ENCODE measurements around the gene CNTRL. TPM values are rescaled to one million over a fixed set of nuclear protein-coding genes. Genes with fewer than 3 reads are reported as not detected.
A peak's percentile ranks its signal among the peaks of the same experiment; 100 is the strongest.
"Not testable (repeated sequence)": the region's sequence is repeated elsewhere in the genome, so short reads cannot be mapped to it uniquely, and the experiment has no call there.

CNTRL gene, protein sequence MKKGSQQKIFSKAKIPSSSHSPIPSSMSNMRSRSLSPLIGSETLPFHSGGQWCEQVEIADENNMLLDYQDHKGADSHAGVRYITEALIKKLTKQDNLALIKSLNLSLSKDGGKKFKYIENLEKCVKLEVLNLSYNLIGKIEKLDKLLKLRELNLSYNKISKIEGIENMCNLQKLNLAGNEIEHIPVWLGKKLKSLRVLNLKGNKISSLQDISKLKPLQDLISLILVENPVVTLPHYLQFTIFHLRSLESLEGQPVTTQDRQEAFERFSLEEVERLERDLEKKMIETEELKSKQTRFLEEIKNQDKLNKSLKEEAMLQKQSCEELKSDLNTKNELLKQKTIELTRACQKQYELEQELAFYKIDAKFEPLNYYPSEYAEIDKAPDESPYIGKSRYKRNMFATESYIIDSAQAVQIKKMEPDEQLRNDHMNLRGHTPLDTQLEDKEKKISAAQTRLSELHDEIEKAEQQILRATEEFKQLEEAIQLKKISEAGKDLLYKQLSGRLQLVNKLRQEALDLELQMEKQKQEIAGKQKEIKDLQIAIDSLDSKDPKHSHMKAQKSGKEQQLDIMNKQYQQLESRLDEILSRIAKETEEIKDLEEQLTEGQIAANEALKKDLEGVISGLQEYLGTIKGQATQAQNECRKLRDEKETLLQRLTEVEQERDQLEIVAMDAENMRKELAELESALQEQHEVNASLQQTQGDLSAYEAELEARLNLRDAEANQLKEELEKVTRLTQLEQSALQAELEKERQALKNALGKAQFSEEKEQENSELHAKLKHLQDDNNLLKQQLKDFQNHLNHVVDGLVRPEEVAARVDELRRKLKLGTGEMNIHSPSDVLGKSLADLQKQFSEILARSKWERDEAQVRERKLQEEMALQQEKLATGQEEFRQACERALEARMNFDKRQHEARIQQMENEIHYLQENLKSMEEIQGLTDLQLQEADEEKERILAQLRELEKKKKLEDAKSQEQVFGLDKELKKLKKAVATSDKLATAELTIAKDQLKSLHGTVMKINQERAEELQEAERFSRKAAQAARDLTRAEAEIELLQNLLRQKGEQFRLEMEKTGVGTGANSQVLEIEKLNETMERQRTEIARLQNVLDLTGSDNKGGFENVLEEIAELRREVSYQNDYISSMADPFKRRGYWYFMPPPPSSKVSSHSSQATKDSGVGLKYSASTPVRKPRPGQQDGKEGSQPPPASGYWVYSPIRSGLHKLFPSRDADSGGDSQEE (N-terminal part only)
- total RNA-seq (2014; rRNA removed; shearing (Covaris generic)), result 32.8 and 40.6 TPM in 2 replicates

DNA sequence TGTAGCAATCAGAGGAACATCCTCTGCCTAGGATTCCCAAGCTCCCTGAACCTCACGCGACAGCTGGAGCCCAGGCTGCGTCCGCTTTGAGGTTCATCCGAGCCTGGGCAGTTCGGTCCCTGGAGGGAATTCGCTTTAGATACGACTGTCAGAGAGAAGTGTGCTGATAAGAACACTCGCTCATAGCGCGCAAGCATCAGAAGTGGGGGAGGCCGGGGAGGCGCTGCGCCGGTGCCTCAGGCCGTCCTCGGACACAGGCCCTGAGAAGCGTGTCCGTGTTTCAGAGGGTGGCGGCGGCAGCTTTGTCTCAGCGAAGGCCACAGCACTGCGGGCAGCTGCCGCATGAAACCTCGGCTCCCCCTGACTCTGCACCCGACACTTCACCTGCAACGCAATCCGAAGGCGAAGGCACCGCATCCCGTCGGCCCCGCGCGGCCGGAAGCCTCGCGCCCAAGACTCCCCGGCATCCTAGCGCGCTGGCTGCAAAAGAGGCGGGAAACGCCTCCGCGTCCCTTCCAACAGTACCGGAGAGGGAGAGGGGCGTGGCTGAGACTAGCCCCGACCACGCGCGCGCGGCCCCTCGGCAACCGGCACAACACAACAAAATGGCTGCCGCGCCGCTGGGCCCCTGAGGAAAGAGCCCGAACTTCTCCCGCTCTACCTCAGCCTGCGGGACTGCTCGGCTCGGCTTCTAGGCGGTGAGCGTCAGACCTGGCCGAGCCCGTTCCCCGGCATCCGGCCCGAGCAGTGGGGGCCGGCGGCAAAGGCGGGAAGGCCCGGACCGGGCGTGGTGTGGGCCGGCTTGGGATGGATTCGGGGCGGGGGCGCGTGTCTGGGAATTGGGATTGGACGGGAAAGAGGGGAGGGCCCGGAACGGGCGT, at the start of gene CNTRL:
Gene CNTRL, plus strand, starts transcription at position 586 of the 881 bp plus-strand sequence. CDS start 13,372 bp downstream, outside the sequence.
- peak within 1 kb of the TSS; percentile 95 for H3K4me3 ChIP-seq
- peak; percentile 97 for DNase-seq

DNA sequence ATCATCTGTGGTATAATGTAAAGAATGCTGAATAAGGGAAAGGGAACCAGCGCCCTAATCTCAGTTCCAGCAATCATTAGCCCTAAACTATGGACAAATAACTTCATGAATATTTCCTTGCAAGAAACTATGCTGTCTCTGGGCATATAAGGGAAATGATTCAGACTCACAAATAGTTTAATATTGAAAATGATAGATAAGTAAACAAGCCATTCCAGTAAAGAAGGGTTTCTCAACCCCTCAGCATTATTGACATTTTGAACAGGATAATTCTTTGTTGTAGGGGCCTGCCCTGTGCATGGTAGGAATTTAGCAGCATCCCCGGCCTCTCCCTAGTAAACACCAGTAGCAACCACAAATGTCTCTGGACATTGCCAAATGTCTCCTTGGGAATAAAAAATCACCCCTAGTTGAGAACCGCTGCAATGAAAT, 48.5 kb upstream of the CNTRL start:
- no peaks in the 10 kb centered on the region for H3K4me1 ChIP-seq
- H3K9me3 ChIP-seq (replicated peaks), result no peaks in the 10 kb centered on the region
- no peaks in the 10 kb centered on the region for H3K36me3 ChIP-seq
- H3K4me3 ChIP-seq, result no peak overlapping the region
- H3K27ac ChIP-seq, result no peak overlapping the region
- no peaks in the 10 kb centered on the region for H3K27me3 ChIP-seq
- no peak for DNase-seq

More for the DNA sequence above, at the start of gene CNTRL:
- Histone ChIP-seq H3K9me3 (replicated peaks) (no peaks in the 10 kb centered on the region), H3K27ac (peak within 1 kb of the TSS; percentile 98), H3K27me3 (no peaks in the 10 kb centered on the region), H3K4me1 (peaks cover 4% of the 10 kb centered on the region), H3K36me3 (no peaks in the 10 kb centered on the region)

DNA sequence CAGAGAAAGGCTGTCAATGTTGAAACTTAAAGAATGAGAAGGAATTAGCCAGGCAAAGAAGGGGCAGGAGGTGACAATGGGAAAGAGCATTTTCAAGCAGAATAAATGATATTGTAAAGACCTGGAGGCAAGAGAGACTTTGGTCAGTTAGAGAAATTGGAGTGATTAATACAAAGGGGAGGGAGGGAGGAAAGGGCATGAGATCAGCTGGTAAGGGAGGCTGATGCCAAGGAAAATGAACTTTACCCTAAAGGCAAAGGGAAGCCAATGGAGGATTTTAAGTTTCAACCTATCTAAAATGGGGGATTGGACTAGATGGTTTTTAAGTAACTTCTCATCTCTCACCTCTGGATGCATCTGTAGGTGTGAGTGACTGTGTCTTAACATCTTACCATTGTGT, 48.0 kb upstream of the CNTRL start:
- Histone ChIP-seq H3K9me3 (replicated peaks) (no peaks in the 10 kb centered on the region), H3K36me3 (no peaks in the 10 kb centered on the region), H3K27me3 (no peaks in the 10 kb centered on the region), H3K4me3 (no peak overlapping the region), H3K27ac (no peak overlapping the region), H3K4me1 (no peaks in the 10 kb centered on the region)
- DNase-seq, result no peak

DNA sequence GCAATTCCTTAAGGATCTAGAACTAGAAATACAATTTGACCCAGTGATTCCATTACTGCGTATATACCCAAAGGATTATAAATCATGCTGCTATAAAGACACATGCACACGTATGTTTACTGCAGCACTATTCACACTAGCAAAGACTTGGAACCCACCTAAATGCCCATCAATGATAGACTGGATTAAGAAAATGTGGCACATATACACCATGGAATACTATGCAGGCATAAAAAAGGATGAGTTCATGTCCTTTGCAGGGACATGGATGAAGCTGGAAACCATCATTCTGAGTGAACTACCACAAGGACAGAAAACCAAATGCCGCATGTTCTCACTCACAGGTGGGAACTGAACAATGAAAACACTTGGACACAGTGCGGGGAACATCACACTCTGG, 46.5 kb upstream of the CNTRL start:
- not testable (repeated sequence) for H3K9me3 ChIP-seq (replicated peaks); H3K27me3 ChIP-seq; H3K4me3 ChIP-seq; DNase-seq; H3K27ac ChIP-seq; H3K36me3 ChIP-seq; H3K4me1 ChIP-seq

DNA sequence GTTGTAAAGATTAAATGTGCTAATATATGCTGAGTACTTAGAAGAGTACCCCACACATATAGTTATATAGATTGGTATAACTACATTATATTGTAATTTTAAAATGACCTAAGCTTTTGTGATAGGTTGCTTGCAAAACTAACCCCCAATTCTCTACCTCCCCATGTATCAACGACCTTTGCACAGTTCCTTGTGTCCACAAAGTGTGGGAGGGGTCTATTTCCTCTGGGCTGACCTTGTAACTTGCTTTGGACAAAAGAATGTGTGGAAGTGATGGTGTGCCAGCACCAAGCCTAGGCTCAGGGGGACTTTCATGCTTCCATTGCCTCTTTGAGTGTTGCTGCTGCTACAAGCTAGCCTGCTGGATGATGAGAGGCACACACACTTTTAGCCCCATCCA, 45.3 kb upstream of the CNTRL start:
- no peak for DNase-seq
- Histone ChIP-seq H3K4me3 (no peak overlapping the region), H3K27me3 (no peaks in the 10 kb centered on the region), H3K36me3 (no peaks in the 10 kb centered on the region), H3K9me3 (replicated peaks) (no peaks in the 10 kb centered on the region), H3K4me1 (no peaks in the 10 kb centered on the region), H3K27ac (no peak overlapping the region)

DNA sequence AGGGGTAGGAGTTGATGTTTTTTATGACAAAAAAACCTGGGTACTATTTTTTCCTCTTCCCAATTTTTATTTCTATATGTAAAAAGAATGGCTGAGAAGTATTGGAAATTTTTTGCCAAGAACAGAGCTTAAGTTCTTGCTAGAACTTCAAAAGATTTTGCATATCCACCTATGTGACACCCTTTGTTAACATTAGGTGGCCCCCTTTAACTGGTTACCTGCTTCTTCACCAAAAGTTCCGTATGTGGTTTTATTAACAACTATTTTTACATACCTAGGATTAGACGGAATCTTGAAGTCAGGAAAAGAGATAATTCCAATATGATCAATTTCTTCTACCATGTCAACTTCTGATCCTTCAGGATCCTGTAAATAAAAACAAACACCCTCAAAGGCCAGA, 40.2 kb upstream of the CNTRL start:
- H3K4me1 ChIP-seq, result peaks cover 13% of the 10 kb centered on the region
- no peak overlapping the region for H3K4me3 ChIP-seq
- H3K27ac ChIP-seq, result no peak overlapping the region
- H3K27me3 ChIP-seq, result no peaks in the 10 kb centered on the region
- H3K36me3 ChIP-seq, result no peaks in the 10 kb centered on the region
- H3K9me3 ChIP-seq (replicated peaks), result no peaks in the 10 kb centered on the region
- DNase-seq, result no peak

DNA sequence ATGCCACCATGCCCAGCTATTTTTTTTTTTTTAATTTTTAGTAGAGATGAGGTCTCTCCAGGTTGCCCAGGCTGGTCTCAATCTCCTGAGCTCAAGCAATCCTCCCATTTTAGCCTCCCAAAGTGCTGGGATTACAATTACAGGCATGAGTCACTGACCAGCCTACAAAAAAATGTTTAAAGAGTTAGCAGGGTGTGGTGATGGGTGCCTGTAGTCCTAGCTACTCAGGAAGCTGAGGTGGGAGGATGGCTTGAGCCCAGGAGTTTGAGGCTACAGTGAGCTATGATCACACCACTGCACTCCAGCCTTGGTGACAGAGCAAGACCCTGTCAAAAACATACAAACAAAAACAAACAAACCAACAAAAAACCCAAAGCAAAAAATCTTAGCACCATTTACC, 39.0 kb upstream of the CNTRL start:
- not testable (repeated sequence) for H3K9me3 ChIP-seq (replicated peaks); H3K27me3 ChIP-seq; H3K27ac ChIP-seq; H3K36me3 ChIP-seq; H3K4me3 ChIP-seq; DNase-seq
- peaks cover 13% of the 10 kb centered on the region for H3K4me1 ChIP-seq

DNA sequence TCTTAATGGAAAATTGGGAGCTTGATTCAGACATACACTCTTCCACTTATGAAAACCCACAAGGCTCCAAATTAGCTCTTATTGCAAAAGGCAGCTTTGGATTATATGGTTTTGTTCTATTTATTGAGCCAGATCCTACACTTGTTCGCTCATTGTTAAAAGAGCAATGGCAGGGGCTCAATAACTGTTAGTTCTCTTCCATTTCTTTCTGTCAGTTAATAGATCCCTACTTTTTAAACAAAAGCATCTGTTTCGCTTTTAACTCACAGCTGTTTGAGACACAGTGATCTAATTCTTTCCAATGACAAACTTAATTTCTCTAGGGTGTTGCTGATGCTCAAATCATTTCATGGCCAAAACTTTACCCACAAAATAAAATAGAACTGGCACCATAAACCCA, 36.4 kb upstream of the CNTRL start:
- Histone ChIP-seq H3K4me1 (peaks cover 13% of the 10 kb centered on the region), H3K27ac (peak overlapping the region; percentile 16), H3K27me3 (no peaks in the 10 kb centered on the region), H3K36me3 (no peaks in the 10 kb centered on the region), H3K9me3 (replicated peaks) (no peaks in the 10 kb centered on the region), H3K4me3 (no peak overlapping the region)
- DNase-seq, result no peak

DNA sequence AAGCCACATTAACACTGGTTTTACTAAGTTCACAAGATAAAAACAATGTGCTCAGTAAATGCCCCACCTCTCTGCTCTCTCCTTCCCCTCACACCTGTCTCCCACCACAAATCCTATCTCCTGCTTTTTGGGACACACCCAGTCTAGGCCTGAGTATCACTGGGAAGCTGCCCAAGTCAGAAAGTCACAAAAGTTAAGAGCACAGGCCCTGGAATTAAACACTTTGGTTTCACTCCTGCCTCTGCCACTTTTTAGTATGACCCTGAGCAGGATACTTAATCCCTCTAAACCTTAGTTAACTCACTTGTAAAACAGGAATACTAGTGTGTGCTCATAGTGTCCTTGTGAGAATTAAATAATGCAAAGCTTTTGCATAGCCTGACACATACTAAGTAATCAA, 36.0 kb upstream of the CNTRL start:
- no peak overlapping the region for H3K4me3 ChIP-seq
- H3K27ac ChIP-seq, result peak overlapping the region; percentile 16
- peak; percentile 45 to 61 for DNase-seq

DNA sequence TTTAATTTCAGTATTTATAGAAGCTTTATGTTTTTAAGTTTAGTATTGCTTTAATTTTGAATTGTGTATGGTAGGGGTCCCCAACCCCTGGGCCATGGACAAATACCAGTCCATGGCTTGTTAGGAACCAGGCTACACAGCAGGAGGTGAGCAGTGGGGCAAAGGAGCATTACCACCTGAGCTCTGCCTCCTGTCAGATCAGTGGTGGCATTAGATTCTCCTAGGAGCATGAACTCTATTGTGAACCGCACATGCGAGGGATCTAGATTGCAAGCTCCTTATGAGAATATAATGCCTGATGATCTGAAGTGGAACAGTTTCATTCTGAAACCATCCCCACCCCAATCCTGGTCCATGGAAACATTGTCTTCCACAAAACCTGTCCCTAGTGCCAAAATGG, 26.6 kb upstream of the CNTRL start:
- no peaks in the 10 kb centered on the region for H3K36me3 ChIP-seq
- H3K4me3 ChIP-seq, result no peak overlapping the region
- H3K4me1 ChIP-seq, result no peaks in the 10 kb centered on the region
- DNase-seq, result no peak
- H3K27ac ChIP-seq, result no peak overlapping the region
- no peaks in the 10 kb centered on the region for H3K9me3 ChIP-seq (replicated peaks)
- H3K27me3 ChIP-seq, result no peaks in the 10 kb centered on the region

More for the DNA sequence above, 36.0 kb upstream of the CNTRL start:
- no peaks in the 10 kb centered on the region for H3K27me3 ChIP-seq
- no peaks in the 10 kb centered on the region for H3K9me3 ChIP-seq (replicated peaks)
- peaks cover 13% of the 10 kb centered on the region for H3K4me1 ChIP-seq
- H3K36me3 ChIP-seq, result no peaks in the 10 kb centered on the region

DNA sequence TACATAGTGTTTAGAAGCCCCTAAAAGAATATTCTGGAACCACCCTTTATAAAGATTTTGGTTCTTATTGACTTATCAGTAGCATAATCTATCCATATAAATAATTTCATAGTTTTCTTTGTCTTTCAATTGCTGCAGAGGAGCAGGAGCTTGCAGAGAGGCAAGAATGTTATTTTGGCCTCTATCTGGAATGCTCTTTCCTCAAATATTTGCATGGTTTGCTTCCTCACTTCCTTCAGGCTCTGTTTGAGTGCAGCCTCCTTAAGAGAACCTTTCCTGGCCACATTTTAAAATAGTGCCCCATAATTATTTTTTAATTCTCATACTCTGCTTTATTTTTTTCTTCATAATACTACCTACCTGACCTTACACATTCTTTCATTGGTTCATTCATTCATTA, 26.1 kb upstream of the CNTRL start:
- no peaks in the 10 kb centered on the region for H3K27me3 ChIP-seq
- H3K9me3 ChIP-seq (replicated peaks), result no peaks in the 10 kb centered on the region
- no peaks in the 10 kb centered on the region for H3K4me1 ChIP-seq
- no peak overlapping the region for H3K4me3 ChIP-seq
- no peak for DNase-seq
- H3K36me3 ChIP-seq, result no peaks in the 10 kb centered on the region
- H3K27ac ChIP-seq, result no peak overlapping the region

DNA sequence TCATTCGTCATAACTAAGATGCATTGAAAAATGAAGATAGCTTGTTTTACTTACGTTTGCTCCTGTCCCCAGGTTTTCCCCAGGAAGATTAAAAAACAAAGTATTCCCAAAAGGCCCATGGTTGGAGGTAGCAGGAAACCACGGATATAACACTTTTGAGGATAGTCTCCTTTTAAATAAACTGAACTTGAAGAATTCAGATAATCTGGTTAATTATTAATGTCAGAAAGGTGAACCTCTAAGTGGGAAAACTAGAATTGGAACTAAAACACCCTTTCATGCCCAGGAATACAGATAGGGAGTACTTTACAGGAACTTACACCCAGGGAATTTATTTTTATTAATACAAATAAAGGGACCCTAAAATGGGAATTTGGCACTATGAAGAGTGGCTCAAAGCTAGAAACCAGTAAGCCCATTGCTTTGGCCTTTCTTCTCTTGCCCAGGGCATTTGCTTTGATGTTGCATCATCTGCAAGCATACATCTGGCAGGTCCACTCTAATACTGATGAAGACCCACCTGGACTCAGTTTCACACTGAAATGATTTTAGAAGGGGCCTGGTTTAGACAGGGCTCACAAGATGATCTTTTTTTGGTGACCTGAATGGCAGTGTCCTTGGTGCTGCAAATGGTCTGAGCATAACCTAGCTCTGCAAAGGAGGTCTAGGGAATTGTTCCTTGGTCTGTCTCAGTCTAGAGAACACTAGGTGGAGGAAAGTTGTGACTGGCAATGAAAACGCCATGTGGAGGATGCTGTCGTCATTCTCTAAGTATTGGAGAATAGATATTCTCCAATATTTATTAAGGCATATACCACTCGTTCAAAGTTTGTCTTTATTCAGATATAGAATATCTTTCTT, 24.4 kb upstream of the CNTRL start, which contains the start of gene C5:
Gene C5, minus strand, starts transcription at position 148 of the 861 bp plus-strand sequence. Its CDS starts 29 bp downstream, at position 119.
- H3K9me3 ChIP-seq (replicated peaks), result no peaks in the 10 kb centered on the region
- H3K27ac ChIP-seq, result no peak within 1 kb of the TSS
- no peak for DNase-seq
- no peaks in the 10 kb centered on the region for H3K36me3 ChIP-seq
- H3K4me1 ChIP-seq, result no peaks in the 10 kb centered on the region
- no peak within 1 kb of the TSS for H3K4me3 ChIP-seq
- H3K27me3 ChIP-seq, result no peaks in the 10 kb centered on the region

DNA sequence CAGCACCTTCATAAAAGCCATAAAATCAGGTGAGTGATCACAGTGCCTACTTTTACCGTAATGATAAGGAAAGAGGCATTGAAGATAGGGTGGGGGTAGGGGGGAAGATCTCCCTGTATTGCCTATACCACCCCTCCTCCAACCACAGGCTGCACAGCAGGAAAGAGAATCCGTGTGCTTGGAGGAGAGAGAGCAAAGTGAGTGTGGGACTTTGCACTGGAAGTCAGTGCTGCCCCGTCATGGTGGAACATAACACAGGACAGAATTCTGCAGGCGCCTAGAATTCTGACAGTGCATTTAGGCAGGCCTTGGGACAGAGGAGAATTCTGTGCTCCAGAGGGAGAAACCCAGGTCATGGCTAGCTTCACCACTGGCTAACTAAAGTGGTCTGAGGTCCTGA, 21.2 kb upstream of the CNTRL start:
- Histone ChIP-seq H3K27ac (no peak overlapping the region), H3K4me3 (no peak overlapping the region), H3K9me3 (replicated peaks) (peaks cover 4% of the 10 kb centered on the region; the same call in 1 of the 2 replicates), H3K36me3 (no peaks in the 10 kb centered on the region), H3K4me1 (no peaks in the 10 kb centered on the region), H3K27me3 (no peaks in the 10 kb centered on the region)
- no peak for DNase-seq
